Ovary (tissue), 9 donors: ENCODE measurements around the gene TAF11. TPM values are rescaled to one million over a fixed set of nuclear protein-coding genes. Genes with fewer than 3 reads are reported as not detected.
"Not testable (repeated sequence)": the region's sequence is repeated elsewhere in the genome, so short reads cannot be mapped to it uniquely, and the experiment has no call there.

Experiments used
- DNase-seq, 5 donors: peaks; one replicate each; pipeline ENCODE4 v3.0.0-alpha.2; 2019 to 2020
- H3K27ac ChIP-seq, 2 donors: fragments of 200-600 bp; one replicate each; pipeline versions ENCODE4 v1.5.1 to v1.8.0; 2019 to 2022
- H3K27me3 ChIP-seq: fragments of 200-600 bp; one replicate; pipeline ENCODE4 v1.8.0; 2022
- H3K36me3 ChIP-seq: fragments of 200-600 bp; sonication (generic); one replicate; pipeline ENCODE4 v1.5.1; 2019
- H3K4me1 ChIP-seq: one replicate; pipeline ENCODE4 v1.8.1; 2013; ENCODE audit warnings: mild to moderate bottlenecking, moderate library complexity; ENCODE audit not compliant: insufficient read depth
- H3K4me3 ChIP-seq: fragments of 200-600 bp; sonication (generic); one replicate; pipeline ENCODE4 v1.5.1; 2017
- H3K9me3 ChIP-seq, 2 donors: fragments of 200-600 bp in 1 of 2; sonication (generic) in 1 of 2; one replicate each; pipeline versions ENCODE4 v1.5.1 to v1.8.1; 2013 to 2019; ENCODE audit warnings: mild to moderate bottlenecking in 1 of 2, moderate library complexity in 1 of 2
- CTCF ChIP-seq, 3 donors: fragments of 450-650 bp in 2 of 3; fragments of 200-600 bp in 1 of 3; IDR thresholded peaks; one replicate each; pipeline versions ENCODE4 v1.5.1 to v1.8.0; 2016 to 2022; ENCODE audit warnings: antibody characterized with exemption in 3 of 3, mild to moderate bottlenecking in 1 of 3
- EP300 ChIP-seq: sonication (generic); formaldehyde crosslinking; IDR thresholded peaks from one replicate; pipeline ENCODE4 v1.6.1; 2017; ENCODE audit warnings: antibody characterized with exemption
- POLR2A ChIP-seq: fragments of 450-650 bp; IDR thresholded peaks from one replicate; pipeline ENCODE4 v1.6.1; 2017; ENCODE audit warnings: antibody characterized with exemption, mild to moderate bottlenecking, moderate library complexity
- WGBS, 3 donors: extraction: QIAGEN DNeasy Blood & Tissue Kit in 1 of 3; methylation state at CpG; one replicate each; pipeline versions ENCODE4 v1.1.5 to v1.1.7; 2013 to 2017; 5-methylcytosine and 5-hydroxymethylcytosine counted together
- intact Hi-C, 4 donors: fragments of 100-400 bp; cut with DNase I; formaldehyde crosslinking; loops; one replicate each; pipeline versions ENCODE4 v1.11.0 to v1.15.1; 2022 to 2023
- polyA plus RNA-seq, 2 donors: library from polyadenylated mRNA; stranded (reverse); fragments of 200-250 nt in 1 of 2; fragments of 350-450 nt in 1 of 2; fragmentation: Illumina TruSeq in 1 of 2; extraction: RNeasy Lipid Tissue Mini Kit (QIAGEN cat#74804) in 1 of 2; gene quantifications; one replicate each; pipeline ENCODE4 v1.2.3, GENCODE V29; 2013 to 2014
- total RNA-seq, 7 donors: library from RNA; depleted of rRNA in 2 of 7; stranded (reverse); fragments of >200 nt in 2 of 7; fragmentation: NEBNext Ultra II Directional in 3 of 7; extraction: Animal tissue kit (Norgen Biotek cat#: 25700) in 3 of 7; gene quantifications; one replicate each; pipeline versions ENCODE4 v1.1.0 to v1.2.4, GENCODE V29; 2016 to 2023
- donor health status: DM: no; HTN: no; CAD: no; lungs with moderate emphysema.
- donor health status: DM: no; HTN: no; CAD: no.
- donor health status: Bipolar disorder and iron deficiency.
- donor health status: DM: yes; HTN: yes; CAD: no.
- donor health status: DM: no; HTN: no; CAD: no.
- donor health status: DM: yes; HTN: yes; CAD: no.

Gene TAF11
- total and polyA plus RNA-seq, 9 donors, result 16.0 to 30.8 (median 19.4) TPM

- WGBS, 3 donors, result 89 to 93% (median 90%) methylated on average over 5 of the region's 5 CpGs
- Histone ChIP-seq H3K4me3 (no peak overlapping the region), H3K36me3 (no peaks in the 10 kb centered on the region), H3K27ac (no peak overlapping the region), H3K9me3 (no peaks in the 10 kb centered on the region), H3K27me3 (no peaks in the 10 kb centered on the region), H3K4me1 (peaks cover 4% of the 10 kb centered on the region)
- no peak for DNase-seq
- TF ChIP-seq POLR2A, result no peak
- no peak for TF ChIP-seq EP300
- TF ChIP-seq CTCF (IDR thresholded peaks at IDR 0.05), result no peak
- intact Hi-C loops, result loop anchor here in 1 of 4 donors (1.0 kb wide), 1 partner anchor 24 kb away; no protein-coding TSS in a partner anchor
Measured at GRCh38 chr6:34901930-34902329, 14.1 kb upstream of the TAF11 start.

- Histone ChIP-seq H3K4me3 (no peak overlapping the region), H3K27ac (no peak overlapping the region), H3K4me1 (peaks cover 4% of the 10 kb centered on the region), H3K36me3 (no peaks in the 10 kb centered on the region), H3K27me3 (no peaks in the 10 kb centered on the region), H3K9me3 (no peaks in the 10 kb centered on the region)
- DNase-seq, result no peak
- WGBS, 3 donors, result 52 to 77% (median 57%) methylated on average over 4 of the region's 4 CpGs
- no peak for TF ChIP-seq CTCF (IDR thresholded peaks at IDR 0.05)
- no peak for TF ChIP-seq POLR2A
- no peak for TF ChIP-seq EP300
- intact Hi-C loops, result no loop called here
Measured at GRCh38 chr6:34900321-34901031, 12.6 kb upstream of the TAF11 start.

GRCh38 chr6:34899748-34900147, 11.9 kb upstream of the TAF11 start:
- H3K4me3 ChIP-seq, H3K27me3 ChIP-seq, H3K4me1 ChIP-seq, H3K9me3 ChIP-seq, DNase-seq, H3K36me3 ChIP-seq, H3K27ac ChIP-seq: not testable (repeated sequence)
- intact Hi-C loops, result loop anchor here in 1 of 4 donors (10.0 kb wide), 1 partner anchor 55 kb away; no protein-coding TSS in a partner anchor
- WGBS, 3 donors, result 90 to 100% (median 91%) methylated on average over 1 of the region's 1 CpG

- 43 to 98% (median 92%) methylated on average over 1 of the region's 1 CpG for WGBS, 3 donors
- Histone ChIP-seq H3K27ac (no peak overlapping the region), H3K4me1 (no peaks in the 10 kb centered on the region), H3K36me3 (no peaks in the 10 kb centered on the region), H3K4me3 (no peak overlapping the region), H3K9me3 (no peaks in the 10 kb centered on the region), H3K27me3 (no peaks in the 10 kb centered on the region)
- intact Hi-C loops, result loop anchor here in 1 of 4 donors (10.0 kb wide), 1 partner anchor 57 kb away; no protein-coding TSS in a partner anchor
- TF ChIP-seq POLR2A (no peak), CTCF (IDR thresholded peaks at IDR 0.05) (no peak), EP300 (no peak)
- DNase-seq, result no peak
Measured at GRCh38 chr6:34897716-34898115, 9.9 kb upstream of the TAF11 start.

- intact Hi-C loops, result loop anchor here in 1 of 4 donors (10.0 kb wide), 1 partner anchor 58 kb away; no protein-coding TSS in a partner anchor
Measured at GRCh38 chr6:34897130-34897529, 9.3 kb upstream of the TAF11 start.

More at GRCh38 chr6:34897130-34897529, 9.3 kb upstream of the TAF11 start:
- Histone ChIP-seq H3K27me3 (no peaks in the 10 kb centered on the region), H3K4me1 (no peaks in the 10 kb centered on the region), H3K36me3 (no peaks in the 10 kb centered on the region), H3K27ac (no peak overlapping the region), H3K9me3 (no peaks in the 10 kb centered on the region), H3K4me3 (no peak overlapping the region)
- 34 to 50% (median 39%) methylated on average over 1 of the region's 1 CpG for WGBS, 3 donors
- TF ChIP-seq EP300 (no peak), POLR2A (no peak), CTCF (IDR thresholded peaks at IDR 0.05) (no peak)
- no peak for DNase-seq
